ENCODE data around the gene ZNF431. TPM values are rescaled to one million over a fixed set of nuclear protein-coding genes. Genes with fewer than 3 reads are reported as not detected.

Gene ZNF431
- total and polyA plus RNA-seq, 4 donors: 0.29 to 6.6 (median 1.5) TPM

DNA sequence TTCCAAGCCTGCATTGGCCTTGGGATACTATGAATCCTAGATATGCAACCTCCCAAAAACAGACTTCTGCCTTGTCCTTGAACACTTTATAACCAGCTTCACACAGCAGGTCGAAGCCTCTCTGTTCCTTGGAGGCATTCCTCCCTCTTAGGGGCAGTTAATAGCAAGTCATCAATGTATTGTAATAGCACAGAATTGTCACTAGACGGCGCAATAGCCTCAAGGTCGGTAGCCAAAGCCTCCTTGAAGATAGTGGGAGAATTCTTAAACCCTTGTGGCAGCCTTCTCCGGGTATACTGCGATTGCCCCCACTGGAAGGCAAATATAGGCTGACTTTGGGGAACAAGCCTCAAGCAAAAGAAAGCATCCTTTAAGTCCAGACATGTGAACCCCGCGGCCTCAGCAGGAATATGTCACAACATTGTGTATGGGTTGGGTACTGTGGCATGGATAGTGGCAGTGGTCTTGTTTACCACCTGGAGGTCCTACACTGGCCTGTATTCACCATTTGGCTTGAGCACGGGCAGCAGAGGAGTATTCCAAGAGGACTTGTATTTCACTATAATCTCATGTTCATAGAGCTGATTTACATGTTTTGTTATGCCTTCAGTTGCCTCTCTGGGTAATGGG is 61.1 kb downstream of the ZNF431 start (continued):
- TF ChIP-seq, protein P1, sequence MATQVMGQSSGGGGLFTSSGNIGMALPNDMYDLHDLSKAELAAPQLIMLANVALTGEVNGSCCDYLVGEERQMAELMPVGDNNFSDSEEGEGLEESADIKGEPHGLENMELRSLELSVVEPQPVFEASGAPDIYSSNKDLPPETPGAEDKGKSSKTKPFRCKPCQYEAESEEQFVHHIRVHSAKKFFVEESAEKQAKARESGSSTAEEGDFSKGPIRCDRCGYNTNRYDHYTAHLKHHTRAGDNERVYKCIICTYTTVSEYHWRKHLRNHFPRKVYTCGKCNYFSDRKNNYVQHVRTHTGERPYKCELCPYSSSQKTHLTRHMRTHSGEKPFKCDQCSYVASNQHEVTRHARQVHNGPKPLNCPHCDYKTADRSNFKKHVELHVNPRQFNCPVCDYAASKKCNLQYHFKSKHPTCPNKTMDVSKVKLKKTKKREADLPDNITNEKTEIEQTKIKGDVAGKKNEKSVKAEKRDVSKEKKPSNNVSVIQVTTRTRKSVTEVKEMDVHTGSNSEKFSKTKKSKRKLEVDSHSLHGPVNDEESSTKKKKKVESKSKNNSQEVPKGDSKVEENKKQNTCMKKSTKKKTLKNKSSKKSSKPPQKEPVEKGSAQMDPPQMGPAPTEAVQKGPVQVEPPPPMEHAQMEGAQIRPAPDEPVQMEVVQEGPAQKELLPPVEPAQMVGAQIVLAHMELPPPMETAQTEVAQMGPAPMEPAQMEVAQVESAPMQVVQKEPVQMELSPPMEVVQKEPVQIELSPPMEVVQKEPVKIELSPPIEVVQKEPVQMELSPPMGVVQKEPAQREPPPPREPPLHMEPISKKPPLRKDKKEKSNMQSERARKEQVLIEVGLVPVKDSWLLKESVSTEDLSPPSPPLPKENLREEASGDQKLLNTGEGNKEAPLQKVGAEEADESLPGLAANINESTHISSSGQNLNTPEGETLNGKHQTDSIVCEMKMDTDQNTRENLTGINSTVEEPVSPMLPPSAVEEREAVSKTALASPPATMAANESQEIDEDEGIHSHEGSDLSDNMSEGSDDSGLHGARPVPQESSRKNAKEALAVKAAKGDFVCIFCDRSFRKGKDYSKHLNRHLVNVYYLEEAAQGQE (IDR thresholded peaks at IDR 0.05): no peak
- TF ChIP-seq RXRA (IDR thresholded peaks at IDR 0.05) (no peak), NR2F2 (IDR thresholded peaks at IDR 0.05) (no peak)

DNA sequence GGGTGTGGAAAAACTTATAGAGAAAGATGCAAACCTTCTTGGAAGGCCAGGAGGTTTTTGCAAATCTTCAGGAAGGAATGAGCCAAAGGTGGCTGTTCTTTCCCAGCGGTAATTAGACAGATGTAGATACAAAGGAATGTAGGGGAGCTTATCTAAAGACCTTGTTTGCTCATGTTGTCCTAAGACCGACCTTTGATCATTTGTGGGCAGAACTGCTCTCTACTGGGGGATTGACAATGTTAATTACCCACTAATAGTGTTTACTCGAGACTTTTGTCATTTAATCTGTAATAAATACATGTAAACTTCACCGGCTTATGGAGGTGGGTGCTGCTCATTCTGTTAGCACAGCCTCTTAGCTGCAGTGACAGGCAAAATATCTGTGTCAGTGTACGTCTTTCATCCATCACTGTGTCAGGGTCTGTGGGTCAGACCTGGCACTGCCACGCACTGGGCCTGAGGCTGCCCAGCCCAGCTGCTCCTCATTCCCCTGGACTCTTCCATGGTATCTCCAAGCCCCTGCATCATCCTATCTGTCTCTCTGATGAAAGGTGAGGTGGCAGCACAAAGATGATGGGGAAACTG is 68.3 kb downstream of the ZNF431 start:
- H3K4me1 ChIP-seq (ENCODE audit: control insufficient read depth in 4 of 4, insufficient read depth in 4 of 4, low read length in 3 of 4): no peaks in the 10 kb centered on the region
- H3K4me3 ChIP-seq (ENCODE audit: low read depth in 1 of 3, low read length in 3 of 3): no peak overlapping the region
- 29% methylated on average over 6 of the region's 6 CpGs for WGBS
- no peak for TF ChIP-seq TAF1 (conservative IDR thresholded peaks at IDR 0.05)
- no peak for TF ChIP-seq RXRA (IDR thresholded peaks at IDR 0.05)
- TF ChIP-seq GABPA (IDR thresholded peaks at IDR 0.05 in 1 of 2, conservative IDR thresholded peaks at IDR 0.05 in 1 of 2): no peak
- TF ChIP-seq, protein P2, sequence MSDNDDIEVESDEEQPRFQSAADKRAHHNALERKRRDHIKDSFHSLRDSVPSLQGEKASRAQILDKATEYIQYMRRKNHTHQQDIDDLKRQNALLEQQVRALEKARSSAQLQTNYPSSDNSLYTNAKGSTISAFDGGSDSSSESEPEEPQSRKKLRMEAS (IDR thresholded peaks at IDR 0.05): no peak
- TF ChIP-seq, protein P3, sequence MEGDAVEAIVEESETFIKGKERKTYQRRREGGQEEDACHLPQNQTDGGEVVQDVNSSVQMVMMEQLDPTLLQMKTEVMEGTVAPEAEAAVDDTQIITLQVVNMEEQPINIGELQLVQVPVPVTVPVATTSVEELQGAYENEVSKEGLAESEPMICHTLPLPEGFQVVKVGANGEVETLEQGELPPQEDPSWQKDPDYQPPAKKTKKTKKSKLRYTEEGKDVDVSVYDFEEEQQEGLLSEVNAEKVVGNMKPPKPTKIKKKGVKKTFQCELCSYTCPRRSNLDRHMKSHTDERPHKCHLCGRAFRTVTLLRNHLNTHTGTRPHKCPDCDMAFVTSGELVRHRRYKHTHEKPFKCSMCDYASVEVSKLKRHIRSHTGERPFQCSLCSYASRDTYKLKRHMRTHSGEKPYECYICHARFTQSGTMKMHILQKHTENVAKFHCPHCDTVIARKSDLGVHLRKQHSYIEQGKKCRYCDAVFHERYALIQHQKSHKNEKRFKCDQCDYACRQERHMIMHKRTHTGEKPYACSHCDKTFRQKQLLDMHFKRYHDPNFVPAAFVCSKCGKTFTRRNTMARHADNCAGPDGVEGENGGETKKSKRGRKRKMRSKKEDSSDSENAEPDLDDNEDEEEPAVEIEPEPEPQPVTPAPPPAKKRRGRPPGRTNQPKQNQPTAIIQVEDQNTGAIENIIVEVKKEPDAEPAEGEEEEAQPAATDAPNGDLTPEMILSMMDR (IDR thresholded peaks at IDR 0.05; ENCODE audit: low read depth, low read length, missing input control): no peak
- TF ChIP-seq RAD21 (IDR thresholded peaks at IDR 0.05): no peak
- TF ChIP-seq, protein P1 (IDR thresholded peaks at IDR 0.05): no peak
- TF ChIP-seq EGR1 (IDR thresholded peaks at IDR 0.05; ENCODE audit: low read depth in 2 of 2): no peak
- no peak for TF ChIP-seq FOXA2 (IDR thresholded peaks at IDR 0.05)
- no peak for TF ChIP-seq HNF4A (conservative IDR thresholded peaks at IDR 0.05)
- TF ChIP-seq NR2F2 (IDR thresholded peaks at IDR 0.05): no peak
- TF ChIP-seq, protein P4, sequence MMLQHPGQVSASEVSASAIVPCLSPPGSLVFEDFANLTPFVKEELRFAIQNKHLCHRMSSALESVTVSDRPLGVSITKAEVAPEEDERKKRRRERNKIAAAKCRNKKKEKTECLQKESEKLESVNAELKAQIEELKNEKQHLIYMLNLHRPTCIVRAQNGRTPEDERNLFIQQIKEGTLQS (IDR thresholded peaks at IDR 0.05): no peak
- TF ChIP-seq JUND (IDR thresholded peaks at IDR 0.05): no peak
- TF ChIP-seq, protein P5, sequence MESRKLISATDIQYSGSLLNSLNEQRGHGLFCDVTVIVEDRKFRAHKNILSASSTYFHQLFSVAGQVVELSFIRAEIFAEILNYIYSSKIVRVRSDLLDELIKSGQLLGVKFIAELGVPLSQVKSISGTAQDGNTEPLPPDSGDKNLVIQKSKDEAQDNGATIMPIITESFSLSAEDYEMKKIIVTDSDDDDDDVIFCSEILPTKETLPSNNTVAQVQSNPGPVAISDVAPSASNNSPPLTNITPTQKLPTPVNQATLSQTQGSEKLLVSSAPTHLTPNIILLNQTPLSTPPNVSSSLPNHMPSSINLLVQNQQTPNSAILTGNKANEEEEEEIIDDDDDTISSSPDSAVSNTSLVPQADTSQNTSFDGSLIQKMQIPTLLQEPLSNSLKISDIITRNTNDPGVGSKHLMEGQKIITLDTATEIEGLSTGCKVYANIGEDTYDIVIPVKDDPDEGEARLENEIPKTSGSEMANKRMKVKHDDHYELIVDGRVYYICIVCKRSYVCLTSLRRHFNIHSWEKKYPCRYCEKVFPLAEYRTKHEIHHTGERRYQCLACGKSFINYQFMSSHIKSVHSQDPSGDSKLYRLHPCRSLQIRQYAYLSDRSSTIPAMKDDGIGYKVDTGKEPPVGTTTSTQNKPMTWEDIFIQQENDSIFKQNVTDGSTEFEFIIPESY (IDR thresholded peaks at IDR 0.05): no peak
- TF ChIP-seq SP1 (IDR thresholded peaks at IDR 0.05): no peak
- no peak for TF ChIP-seq YY1 (IDR thresholded peaks at IDR 0.05)
- TF ChIP-seq FOXA1 (IDR thresholded peaks at IDR 0.05): no peak
- no peaks in the 10 kb centered on the region for H3K9me3 ChIP-seq (ENCODE audit: control insufficient read depth in 4 of 4, low read length in 3 of 4)
- no peaks in the 10 kb centered on the region for H3K27me3 ChIP-seq (ENCODE audit: control insufficient read depth in 4 of 4, insufficient read depth in 4 of 4, low read length in 3 of 4)
- H3K27ac ChIP-seq (ENCODE audit: low read depth in 1 of 2, low read length in 2 of 2): no peak overlapping the region
- no peaks in the 10 kb centered on the region for H3K36me3 ChIP-seq (ENCODE audit: control insufficient read depth in 4 of 4, insufficient read depth in 3 of 4, low read depth in 1 of 4, low read length in 3 of 4)
- DNase-seq (ENCODE audit: low spot score): no peak
- no peak overlapping the region for H3K9ac ChIP-seq (ENCODE audit: low read depth in 1 of 2, low read length in 2 of 2)
